ENCODE measurements around the gene MX1. TPM values are rescaled to one million over a fixed set of nuclear protein-coding genes. Genes with fewer than 3 reads are reported as not detected.

Gene MX1
- total and polyA plus RNA-seq, 2 donors (not counting 3 experiments of a cell fraction or from before 2014, with no cell fraction given): 5.9 to 25.1 TPM

DNA sequence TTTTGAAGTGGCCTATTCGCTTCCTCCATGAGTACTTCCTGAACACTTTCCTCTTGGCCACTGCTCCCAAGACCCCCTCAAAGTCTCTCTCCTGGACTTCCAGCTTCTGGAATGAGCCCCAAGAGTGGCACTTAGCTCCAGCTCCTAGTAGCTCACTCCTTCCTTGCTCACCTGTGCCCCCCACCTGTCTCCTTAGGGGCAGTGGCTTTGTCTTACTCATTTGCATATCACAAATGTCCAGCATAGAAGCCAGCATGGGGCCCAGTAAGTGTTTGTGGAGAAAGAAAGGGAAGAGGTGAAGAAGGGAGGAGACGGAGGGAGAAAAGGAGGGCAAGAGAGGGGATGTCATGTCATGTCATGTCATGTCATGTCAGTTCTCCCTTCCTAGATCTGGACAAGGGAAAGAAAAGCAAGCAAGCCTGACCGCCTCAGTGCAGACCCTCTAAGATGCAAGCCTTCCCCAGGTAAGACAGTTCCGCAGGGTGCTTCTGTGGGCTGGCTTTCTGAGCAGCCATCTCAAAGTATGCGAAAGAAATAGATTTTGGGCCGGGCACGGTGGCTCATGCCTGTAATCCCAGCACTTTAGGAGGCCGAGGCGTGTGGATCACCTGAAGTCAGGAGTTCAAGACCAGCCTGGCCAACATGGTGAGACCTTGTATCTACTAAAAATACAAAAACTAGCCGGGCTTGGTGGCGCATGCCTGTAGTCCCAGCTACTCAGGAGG is 6.9 kb upstream of the MX1 start:
- BruUV-seq (replicated peaks): no TSS peak
- FAIRE-seq (no peak), DNase-seq (ENCODE audit: low read depth, low spot score) (no peak)
- Histone ChIP-seq H4K20me1 (replicated peaks; ENCODE audit: control insufficient read depth, extremely low read depth, insufficient read depth, low read length) (no peaks in the 10 kb centered on the region), H2AFZ (ENCODE audit: low read depth, low read length) (no peak overlapping the region), H3K4me2 (ENCODE audit: insufficient read depth, low read length) (no peak overlapping the region), H3K27me3 (ENCODE audit: control insufficient read depth in 2 of 2, insufficient read depth in 2 of 2, low read length in 2 of 2) (no peaks in the 10 kb centered on the region), H3K9ac (replicated peaks; ENCODE audit: extremely low read depth, insufficient read depth, low read length) (no peak overlapping the region), H3K4me3 (replicated peaks in 1 of 3; ENCODE audit: insufficient read depth in 1 of 3, low read depth in 1 of 3, low read length in 3 of 3) (no peak overlapping the region), H3K79me2 (ENCODE audit: control insufficient read depth, insufficient read depth, low read length) (no peaks in the 10 kb centered on the region), H3K9me3 (replicated peaks; ENCODE audit: control insufficient read depth, insufficient read depth, low read length) (no peaks in the 10 kb centered on the region), H3K9me1 (replicated peaks; ENCODE audit: control insufficient read depth, extremely low read depth, insufficient read depth, low read length) (no peaks in the 10 kb centered on the region), H3K27ac (ENCODE audit: insufficient read depth, low read depth, low read length) (no peak overlapping the region), H3K4me1 (ENCODE audit: control insufficient read depth, extremely low read depth, insufficient read depth, low read length) (no peaks in the 10 kb centered on the region), H3K36me3 (ENCODE audit: control insufficient read depth in 2 of 2, extremely low read depth in 1 of 2, insufficient read depth in 2 of 2, low read length in 2 of 2) (no peaks in the 10 kb centered on the region)
- CTCF ChIA-PET: interaction anchor here (1.3 kb wide), 1 partner anchor 10 kb away, joined by 4 read pairs; no protein-coding TSS in a partner anchor
- dilution Hi-C loops (cut with MboI; ENCODE audit: extremely low pct_ligation_motif_present, low sequenced_read_pairs) (no loop called here), intact Hi-C loops (cut with micrococcal nuclease) (no loop called here)
- TF ChIP-seq MYC (IDR thresholded peaks at IDR 0.05; ENCODE audit: low read depth, low read length) (no peak), JUN (IDR thresholded peaks at IDR 0.05; ENCODE audit: borderline replicate concordance, insufficient read depth, insufficient read length, low read depth) (no peak), POLR2A (IDR thresholded peaks at IDR 0.05; ENCODE audit: low read depth, low read length) (no peak), POLR2AphosphoS5 (IDR thresholded peaks at IDR 0.05; ENCODE audit: insufficient read depth, low read depth, low read length) (no peak), FOS (IDR thresholded peaks at IDR 0.05; ENCODE audit: borderline replicate concordance, insufficient read depth, low read length) (no peak), EZH2 (IDR thresholded peaks at IDR 0.05; ENCODE audit: borderline replicate concordance, low read depth, low read length, severe bottlenecking) (no peak), CTCF (IDR thresholded peaks at IDR 0.05; ENCODE audit: extremely low read depth in 1 of 2, insufficient read depth in 1 of 2, low read depth in 1 of 2, low read length in 2 of 2) (no peak), GATA2 (IDR thresholded peaks at IDR 0.05; ENCODE audit: insufficient read depth, insufficient read length, low read depth, low read length) (no peak)
- TF ChIP-seq, protein P1, sequence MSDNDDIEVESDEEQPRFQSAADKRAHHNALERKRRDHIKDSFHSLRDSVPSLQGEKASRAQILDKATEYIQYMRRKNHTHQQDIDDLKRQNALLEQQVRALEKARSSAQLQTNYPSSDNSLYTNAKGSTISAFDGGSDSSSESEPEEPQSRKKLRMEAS (IDR thresholded peaks at IDR 0.05; ENCODE audit: insufficient read depth, insufficient read length): no peak
- POLR2A ChIA-PET: no interaction called here

Data from endothelial cell of umbilical vein (primary cell).